OCI-LY1 (cell line): ENCODE measurements around the gene CUTC.

ENCODE experiments used
- H2AFZ ChIP-seq: fragments of 200-600 bp; sonication (generic), shearing (Covaris generic); 2 replicates; pipeline ENCODE4 v1.6.0; 2014; ENCODE audit warnings: antibody characterized with exemption, mild to moderate bottlenecking, low read length
- H3F3A ChIP-seq: fragments of 200-600 bp; sonication (generic), shearing (Covaris generic); 2 replicates; pipeline ENCODE4 v1.6.0; 2014; ENCODE audit warnings: mild to moderate bottlenecking, antibody characterized with exemption, low read length, moderate library complexity; ENCODE audit not compliant: insufficient read depth
- H3K27ac ChIP-seq: fragments of 200-600 bp; sonication (generic); 2 replicates; pipeline ENCODE4 v1.5.1; 2014; ENCODE audit warnings: low read length, mixed run types, mild to moderate bottlenecking, low read depth; ENCODE audit not compliant: poor library complexity, severe bottlenecking
- H3K27me3 ChIP-seq: fragments of 200-600 bp; sonication (generic); 2 replicates; pipeline ENCODE4 v1.6.0; 2014; ENCODE audit warnings: antibody characterized with exemption, mild to moderate bottlenecking, low read length, moderate library complexity; ENCODE audit not compliant: insufficient read depth
- H3K36me3 ChIP-seq: fragments of 200-600 bp; sonication (generic); 2 replicates; pipeline ENCODE4 v1.6.1; 2014; ENCODE audit warnings: mild to moderate bottlenecking, antibody characterized with exemption, low read length, moderate library complexity, mixed read lengths; ENCODE audit not compliant: insufficient read depth
- H3K4me1 ChIP-seq: fragments of 200-600 bp; sonication (generic); 2 replicates; pipeline ENCODE4 v1.5.1; 2014; ENCODE audit warnings: mild to moderate bottlenecking, low read length, moderate library complexity; ENCODE audit not compliant: insufficient read depth, severe bottlenecking
- H3K4me2 ChIP-seq: fragments of 200-600 bp; sonication (generic), shearing (Covaris generic); 2 replicates; pipeline ENCODE4 v1.6.1; 2014; ENCODE audit warnings: low read length
- H3K4me3 ChIP-seq: fragments of 200-600 bp; sonication (generic); 2 replicates; pipeline ENCODE4 v1.5.1; 2014; ENCODE audit warnings: low read length, low read depth, mild to moderate bottlenecking, mixed read lengths; ENCODE audit not compliant: poor library complexity, severe bottlenecking
- H3K79me2 ChIP-seq: fragments of 200-600 bp; shearing (Covaris generic); 2 replicates; pipeline ENCODE4 v1.6.1; 2016; ENCODE audit warnings: mixed run types, low read length, mixed read lengths; ENCODE audit not compliant: insufficient read depth
- H3K9ac ChIP-seq: fragments of 200-600 bp; sonication (generic), shearing (Covaris generic); 2 replicates; pipeline ENCODE4 v1.6.1; 2014; ENCODE audit warnings: mild to moderate bottlenecking, low read length, mixed read lengths
- H3K9me2 ChIP-seq: fragments of 200-600 bp; sonication (generic), shearing (Covaris generic); 2 replicates; pipeline ENCODE4 v1.6.1; 2014; ENCODE audit warnings: low read depth, mild to moderate bottlenecking, low read length, mixed read lengths
- H3K9me3 ChIP-seq: fragments of 200-600 bp; shearing (Covaris generic); 2 replicates; pipeline ENCODE4 v1.6.1; 2014; ENCODE audit warnings: low read length, mixed read lengths
- H4K20me1 ChIP-seq: fragments of 200-600 bp; sonication (generic), shearing (Covaris generic); 2 replicates; pipeline ENCODE4 v1.6.0; 2016; ENCODE audit warnings: mild to moderate bottlenecking, low read length; ENCODE audit not compliant: insufficient read depth
- EZH2 ChIP-seq: fragments of 200-600 bp; sonication (generic), shearing (Covaris generic); IDR thresholded peaks from 2 replicates; pipeline ENCODE4 v1.8.0; 2017; ENCODE audit warnings: borderline replicate concordance, mixed run types, mild to moderate bottlenecking, antibody characterized with exemption, low read length, moderate library complexity, mixed read lengths
- TF ChIP-seq, protein P1 (sequence below): fragments of 200-600 bp; sonication (generic), shearing (Covaris generic); IDR thresholded peaks from 2 replicates; pipeline ENCODE4 v1.5.1; 2017; ENCODE audit warnings: mild to moderate bottlenecking, antibody characterized with exemption, low read length, moderate library complexity, mixed read lengths

The CUTC gene

DNA sequence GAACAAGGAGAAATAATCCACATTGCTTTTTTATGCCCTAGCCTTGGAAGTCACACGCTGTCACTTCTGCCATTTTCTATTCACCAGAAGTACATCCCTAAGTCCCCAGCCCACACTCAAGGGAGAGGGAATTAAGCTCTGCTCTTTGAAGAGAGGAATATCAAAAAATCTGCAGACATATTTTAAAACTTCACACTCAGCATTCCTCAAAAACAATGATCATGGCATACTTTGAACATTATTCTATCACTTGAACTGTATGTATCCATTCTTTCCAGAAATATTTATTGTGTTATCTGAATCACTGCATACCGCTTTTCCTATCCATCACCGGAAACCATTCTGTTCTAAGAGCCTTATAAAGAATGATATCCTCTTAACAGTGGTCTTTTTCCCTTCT lies 59.8 kb downstream of the CUTC start:
- Histone ChIP-seq H3K9ac (no peak overlapping the region), H3K9me3 (no peaks in the 10 kb centered on the region), H3K9me2 (no peaks in the 10 kb centered on the region), H3K4me3 (no peak overlapping the region), H3K4me2 (no peak overlapping the region), H3K4me1 (no peaks in the 10 kb centered on the region), H3K27ac (no peak overlapping the region), H4K20me1 (no peaks in the 10 kb centered on the region), H2AFZ (no peak overlapping the region), H3K27me3 (no peaks in the 10 kb centered on the region), H3K79me2 (no peaks in the 10 kb centered on the region), H3F3A (no peaks in the 10 kb centered on the region), H3K36me3 (no peaks in the 10 kb centered on the region)
- TF ChIP-seq EZH2, result no peak
- TF ChIP-seq, protein P1, sequence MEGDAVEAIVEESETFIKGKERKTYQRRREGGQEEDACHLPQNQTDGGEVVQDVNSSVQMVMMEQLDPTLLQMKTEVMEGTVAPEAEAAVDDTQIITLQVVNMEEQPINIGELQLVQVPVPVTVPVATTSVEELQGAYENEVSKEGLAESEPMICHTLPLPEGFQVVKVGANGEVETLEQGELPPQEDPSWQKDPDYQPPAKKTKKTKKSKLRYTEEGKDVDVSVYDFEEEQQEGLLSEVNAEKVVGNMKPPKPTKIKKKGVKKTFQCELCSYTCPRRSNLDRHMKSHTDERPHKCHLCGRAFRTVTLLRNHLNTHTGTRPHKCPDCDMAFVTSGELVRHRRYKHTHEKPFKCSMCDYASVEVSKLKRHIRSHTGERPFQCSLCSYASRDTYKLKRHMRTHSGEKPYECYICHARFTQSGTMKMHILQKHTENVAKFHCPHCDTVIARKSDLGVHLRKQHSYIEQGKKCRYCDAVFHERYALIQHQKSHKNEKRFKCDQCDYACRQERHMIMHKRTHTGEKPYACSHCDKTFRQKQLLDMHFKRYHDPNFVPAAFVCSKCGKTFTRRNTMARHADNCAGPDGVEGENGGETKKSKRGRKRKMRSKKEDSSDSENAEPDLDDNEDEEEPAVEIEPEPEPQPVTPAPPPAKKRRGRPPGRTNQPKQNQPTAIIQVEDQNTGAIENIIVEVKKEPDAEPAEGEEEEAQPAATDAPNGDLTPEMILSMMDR, result no peak

DNA sequence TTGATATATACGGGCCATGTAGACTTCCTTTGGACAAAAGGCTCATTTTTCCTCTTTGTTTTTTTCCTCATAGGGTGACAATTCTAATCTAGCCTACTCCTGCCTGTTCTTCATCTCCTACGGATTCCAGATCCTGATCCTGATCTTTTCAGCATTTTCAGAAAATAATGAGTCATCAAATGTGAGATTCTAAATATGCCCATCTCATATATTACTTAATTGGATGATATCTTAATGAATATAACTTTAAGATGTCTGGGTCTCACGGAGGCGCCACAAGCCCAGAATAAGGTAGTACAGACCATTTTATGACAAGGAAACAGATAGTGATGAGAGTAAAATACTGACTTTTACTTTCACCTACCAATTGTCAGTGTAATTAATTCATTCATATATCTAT lies 61.8 kb downstream of the CUTC start:
- H3K79me2 ChIP-seq, result no peaks in the 10 kb centered on the region
- no peak overlapping the region for H2AFZ ChIP-seq
- H3K9me3 ChIP-seq, result no peaks in the 10 kb centered on the region
- H3K9me2 ChIP-seq, result no peaks in the 10 kb centered on the region
- H3K36me3 ChIP-seq, result no peaks in the 10 kb centered on the region
- H3K27me3 ChIP-seq, result no peaks in the 10 kb centered on the region
- no peaks in the 10 kb centered on the region for H3K4me1 ChIP-seq
- H4K20me1 ChIP-seq, result no peaks in the 10 kb centered on the region
- H3K9ac ChIP-seq, result no peak overlapping the region
- TF ChIP-seq, protein P1, result no peak
- TF ChIP-seq EZH2, result no peak
- no peak overlapping the region for H3K4me2 ChIP-seq
- H3K27ac ChIP-seq, result no peak overlapping the region
- H3K4me3 ChIP-seq, result no peak overlapping the region
- no peaks in the 10 kb centered on the region for H3F3A ChIP-seq

DNA sequence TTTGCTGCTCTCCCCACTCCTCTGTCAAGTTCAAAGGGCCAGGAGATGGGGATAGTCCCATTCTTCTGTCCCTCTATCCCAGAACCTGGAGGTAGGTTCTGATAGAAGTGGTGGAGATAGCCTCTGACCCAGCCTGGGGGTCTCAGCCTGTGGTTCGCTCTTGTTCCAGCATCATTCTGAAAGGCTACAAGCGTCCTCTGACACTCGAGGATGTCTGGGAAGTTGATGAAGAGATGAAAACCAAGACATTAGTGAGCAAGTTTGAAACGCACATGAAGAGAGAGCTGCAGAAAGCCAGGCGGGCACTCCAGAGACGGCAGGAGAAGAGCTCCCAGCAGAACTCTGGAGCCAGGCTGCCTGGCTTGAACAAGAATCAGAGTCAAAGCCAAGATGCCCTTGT lies 64.9 kb downstream of the CUTC start:
- H3K4me2 ChIP-seq, result no peak overlapping the region
- no peak overlapping the region for H3K27ac ChIP-seq
- H3K4me3 ChIP-seq, result no peak overlapping the region
- H3K9me3 ChIP-seq, result no peaks in the 10 kb centered on the region
- H3K9ac ChIP-seq, result no peak overlapping the region
- H4K20me1 ChIP-seq, result no peaks in the 10 kb centered on the region
- H3K79me2 ChIP-seq, result no peaks in the 10 kb centered on the region
- H3K36me3 ChIP-seq, result no peaks in the 10 kb centered on the region
- H3F3A ChIP-seq, result no peaks in the 10 kb centered on the region
- no peaks in the 10 kb centered on the region for H3K9me2 ChIP-seq
- no peaks in the 10 kb centered on the region for H3K4me1 ChIP-seq
- no peaks in the 10 kb centered on the region for H3K27me3 ChIP-seq
- no peak overlapping the region for H2AFZ ChIP-seq
- TF ChIP-seq EZH2, result no peak

DNA sequence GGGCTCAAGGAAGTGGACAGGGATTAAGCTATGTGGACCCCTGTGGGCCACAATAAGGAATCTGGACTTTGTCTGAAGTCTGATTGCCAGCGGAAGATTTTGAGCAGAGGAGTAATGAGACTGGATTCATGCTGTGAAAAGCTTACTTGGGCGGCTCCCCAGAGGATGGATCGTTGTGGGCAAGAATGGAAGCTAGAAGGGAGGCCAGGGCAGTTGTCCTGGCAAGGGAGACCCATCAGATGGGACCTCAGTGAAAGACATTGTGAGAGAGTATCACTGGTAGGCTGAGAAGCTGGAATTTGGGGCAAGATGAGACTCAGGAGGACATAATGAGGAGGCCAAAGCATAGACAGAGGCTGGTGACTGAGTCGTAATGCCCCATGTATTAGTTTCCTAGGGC lies 66.0 kb downstream of the CUTC start:
- Histone ChIP-seq H3K36me3 (no peaks in the 10 kb centered on the region), H3K27ac (no peak overlapping the region), H3K4me2 (no peak overlapping the region), H2AFZ (no peak overlapping the region), H3F3A (no peaks in the 10 kb centered on the region), H3K79me2 (no peaks in the 10 kb centered on the region), H3K4me3 (no peak overlapping the region), H4K20me1 (no peaks in the 10 kb centered on the region), H3K9ac (no peak overlapping the region), H3K9me2 (no peaks in the 10 kb centered on the region), H3K9me3 (no peaks in the 10 kb centered on the region), H3K27me3 (no peaks in the 10 kb centered on the region), H3K4me1 (no peaks in the 10 kb centered on the region)
- TF ChIP-seq EZH2, result no peak
- TF ChIP-seq, protein P1, result no peak
